Adrenal gland (tissue), 12 donors: ENCODE results near the gene SRPRB. TPM values are rescaled to one million over a fixed set of nuclear protein-coding genes. Genes with fewer than 3 reads are reported as not detected.

ENCODE experiments used
- DNase-seq, 7 donors: peaks; one replicate each; pipeline ENCODE4 v3.0.0-alpha.2; 2019 to 2020
- H3K27ac ChIP-seq, 5 donors: fragments of 200-600 bp; sonication (generic) in 4 of 5; 1 replicate in 3 of 5; 2 replicates in 2 of 5; pipeline versions ENCODE4 v1.5.1 to v1.8.0; 2016 to 2020; ENCODE audit warnings: mild to moderate bottlenecking in 1 of 5
- H3K27me3 ChIP-seq: fragments of 200-600 bp; 2 replicates; pipeline ENCODE4 v1.8.0; 2021
- H3K36me3 ChIP-seq, 2 donors: fragments of 200-600 bp; replicated peaks in 1 of 2; 1 replicate in 1 of 2; 2 replicates in 1 of 2; pipeline versions ENCODE4 v1.5.1 to v1.8.0; 2018 to 2022
- H3K4me1 ChIP-seq, 2 donors: fragments of 200-600 bp; replicated peaks in 1 of 2; 1 replicate in 1 of 2; 2 replicates in 1 of 2; pipeline versions ENCODE4 v1.5.1 to v1.8.0; 2018 to 2021
- H3K4me3 ChIP-seq, 4 donors: fragments of 200-600 bp; sonication (generic) in 3 of 4; one replicate each; pipeline ENCODE4 v1.5.1; 2016 to 2018
- H3K9me3 ChIP-seq, 3 donors: fragments of 200-600 bp; sonication (generic) in 1 of 3; replicated peaks in 1 of 3; 1 replicate in 2 of 3; 2 replicates in 1 of 3; pipeline versions ENCODE4 v1.5.1 to v1.8.0; 2016 to 2021
- CTCF ChIP-seq, 6 experiments: fragments of 450-650 bp in 4 of 6; fragments of 200-600 bp in 2 of 6; sonication (generic) in 1 of 6; IDR thresholded peaks; 1 replicate in 5 of 6; 2 replicates in 1 of 6; pipeline versions ENCODE4 v1.5.1 to v1.8.0; 2016 to 2021; ENCODE audit warnings: antibody characterized with exemption in 6 of 6, mild to moderate bottlenecking in 2 of 6, moderate library complexity in 1 of 6
- POLR2A ChIP-seq, 2 donors: fragments of 450-650 bp; IDR thresholded peaks; one replicate each; pipeline ENCODE4 v1.6.1; 2017; ENCODE audit warnings: antibody characterized with exemption in 2 of 2, mild to moderate bottlenecking in 2 of 2, moderate library complexity in 1 of 2
- WGBS, 4 donors: extraction: QIAGEN DNeasy Blood & Tissue Kit in 2 of 4; methylation state at CpG; one replicate each; pipeline versions ENCODE4 v1.1.5 to v1.1.7; 2013 to 2017; 5-methylcytosine and 5-hydroxymethylcytosine counted together
- intact Hi-C, 2 donors: fragments of 100-400 bp; cut with DNase I; formaldehyde crosslinking; loops; one replicate each; pipeline versions ENCODE4 v1.14.1 to v1.15.0; 2022 to 2023
- polyA plus RNA-seq, 3 donors: library from polyadenylated mRNA; stranded (reverse); fragments of 200-250 nt in 2 of 3; fragments of 350-450 nt in 1 of 3; fragmentation: Illumina TruSeq in 1 of 3; extraction: RNeasy Lipid Tissue Mini Kit (QIAGEN cat#74804) in 1 of 3; gene quantifications; one replicate each; pipeline ENCODE4 v1.2.3, GENCODE V29; 2013 to 2014
- total RNA-seq, 9 donors: library from RNA; depleted of rRNA in 4 of 9; stranded (reverse); fragments of >200 nt in 4 of 9; fragments of 120-200 nt in 1 of 9; fragmentation: NEBNext Ultra II Directional in 1 of 9; extraction: Animal tissue kit (Norgen Biotek cat#: 25700) in 1 of 9; gene quantifications; one replicate each; pipeline versions ENCODE4 v1.1.0 to v1.2.4, GENCODE V29; 2013 to 2023
- donor health status: healthy with polysubstance abuse.
- donor health status: Bipolar disorder and iron deficiency.
- donor health status: DM: yes; HTN: yes; CAD: no.
- donor health status: DM: no; HTN: no; CAD: no.
- donor health status: DM: no; HTN: no; CAD: no.
- donor health status: DM: yes; HTN: yes; CAD: no.

Gene SRPRB
- total and polyA plus RNA-seq, 12 donors = 13.0 to 177 (median 48.7) TPM

GRCh38 chr3:133863911-133864310, 58.3 kb downstream of the SRPRB start:
- intact Hi-C loops = no loop called here
- WGBS, 4 donors = 75 to 89% (median 80%) methylated on average over 10 to 11 of the region's 11 CpGs
- H3K9me3 ChIP-seq = no peaks in the 10 kb centered on the region

DNA sequence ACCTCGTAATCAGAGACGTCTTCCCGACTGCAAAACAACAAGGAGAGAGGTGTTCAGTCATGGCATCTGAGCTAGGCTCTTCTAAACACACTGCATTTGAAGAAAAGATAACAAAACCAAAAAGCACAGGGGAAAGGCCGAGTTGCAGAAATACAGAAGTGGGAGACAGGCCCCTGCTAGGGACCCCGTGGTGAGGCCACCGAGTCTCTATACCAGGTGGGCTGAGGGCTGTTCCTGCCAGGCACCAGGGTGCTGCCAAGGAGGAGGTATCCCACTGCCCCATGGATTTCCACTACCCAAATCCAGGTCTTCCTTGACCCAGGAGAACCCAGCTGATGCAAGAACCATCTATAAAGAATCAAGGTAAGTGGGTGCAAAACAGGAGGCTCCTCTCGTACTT, 59.0 kb downstream of the SRPRB start:
- no peak overlapping the region for H3K4me3 ChIP-seq
- no peaks in the 10 kb centered on the region for H3K9me3 ChIP-seq
- no peak for TF ChIP-seq POLR2A (IDR thresholded peaks at IDR 0.05)
- TF ChIP-seq CTCF (IDR thresholded peaks at IDR 0.05) = no peak
- H3K27me3 ChIP-seq = no peaks in the 10 kb centered on the region
- intact Hi-C loops = no loop called here
- no peak for DNase-seq
- peaks cover 0 to 5% of the 10 kb centered on the region in 2 donors for H3K4me1 ChIP-seq
- 72 to 89% (median 81%) methylated on average over 7 of the region's 7 CpGs for WGBS, 4 donors
- no peak overlapping the region for H3K27ac ChIP-seq
- no peaks in the 10 kb centered on the region for H3K36me3 ChIP-seq

More at GRCh38 chr3:133863911-133864310, 58.3 kb downstream of the SRPRB start:
- Histone ChIP-seq H3K4me3 (no peak overlapping the region), H3K4me1 (peaks cover 0 to 5% of the 10 kb centered on the region in 2 donors), H3K27ac (no peak overlapping the region), H3K27me3 (no peaks in the 10 kb centered on the region), H3K36me3 (no peaks in the 10 kb centered on the region)
- no peak for TF ChIP-seq CTCF (IDR thresholded peaks at IDR 0.05)
- TF ChIP-seq POLR2A (IDR thresholded peaks at IDR 0.05) = no peak
- no peak for DNase-seq

- WGBS, 4 donors = 77 to 88% (median 81%) methylated on average over 3 to 5 of the region's 5 CpGs
- intact Hi-C loops = no loop called here
- no peaks in the 10 kb centered on the region for H3K36me3 ChIP-seq
These were observed 59.7 kb downstream of the SRPRB start for GRCh38 chr3:133865136-133865855.

GRCh38 chr3:133866141-133866540, 60.5 kb downstream of the SRPRB start:
- no peak for TF ChIP-seq CTCF (IDR thresholded peaks at IDR 0.05)
- no peak for TF ChIP-seq POLR2A (IDR thresholded peaks at IDR 0.05)
- H3K36me3 ChIP-seq = no peaks in the 10 kb centered on the region
- no peak overlapping the region for H3K27ac ChIP-seq
- 95 to 100% (median 99%) methylated on average over 1 to 3 of the region's 3 CpGs for WGBS, 4 donors
- peaks cover 0 to 5% of the 10 kb centered on the region in 2 donors for H3K4me1 ChIP-seq
- H3K27me3 ChIP-seq = no peaks in the 10 kb centered on the region
- no peak overlapping the region for H3K4me3 ChIP-seq
- H3K9me3 ChIP-seq = no peaks in the 10 kb centered on the region
- intact Hi-C loops = no loop called here
- no peak for DNase-seq

More at GRCh38 chr3:133865136-133865855, 59.7 kb downstream of the SRPRB start:
- TF ChIP-seq POLR2A (IDR thresholded peaks at IDR 0.05) (no peak), CTCF (IDR thresholded peaks at IDR 0.05) (no peak)
- H3K4me1 ChIP-seq = peaks cover 0 to 5% of the 10 kb centered on the region in 2 donors
- H3K9me3 ChIP-seq = no peaks in the 10 kb centered on the region
- DNase-seq = no peak
- H3K4me3 ChIP-seq = no peak overlapping the region
- no peaks in the 10 kb centered on the region for H3K27me3 ChIP-seq
- H3K27ac ChIP-seq = no peak overlapping the region
